ENCODE data around the gene WFIKKN1. TPM values are rescaled to one million over a fixed set of nuclear protein-coding genes. Genes with fewer than 3 reads are reported as not detected.

WFIKKN1 gene
- total and polyA plus RNA-seq, 11 donors, result 0.15 to 1.1 (median 0.29) TPM

DNA sequence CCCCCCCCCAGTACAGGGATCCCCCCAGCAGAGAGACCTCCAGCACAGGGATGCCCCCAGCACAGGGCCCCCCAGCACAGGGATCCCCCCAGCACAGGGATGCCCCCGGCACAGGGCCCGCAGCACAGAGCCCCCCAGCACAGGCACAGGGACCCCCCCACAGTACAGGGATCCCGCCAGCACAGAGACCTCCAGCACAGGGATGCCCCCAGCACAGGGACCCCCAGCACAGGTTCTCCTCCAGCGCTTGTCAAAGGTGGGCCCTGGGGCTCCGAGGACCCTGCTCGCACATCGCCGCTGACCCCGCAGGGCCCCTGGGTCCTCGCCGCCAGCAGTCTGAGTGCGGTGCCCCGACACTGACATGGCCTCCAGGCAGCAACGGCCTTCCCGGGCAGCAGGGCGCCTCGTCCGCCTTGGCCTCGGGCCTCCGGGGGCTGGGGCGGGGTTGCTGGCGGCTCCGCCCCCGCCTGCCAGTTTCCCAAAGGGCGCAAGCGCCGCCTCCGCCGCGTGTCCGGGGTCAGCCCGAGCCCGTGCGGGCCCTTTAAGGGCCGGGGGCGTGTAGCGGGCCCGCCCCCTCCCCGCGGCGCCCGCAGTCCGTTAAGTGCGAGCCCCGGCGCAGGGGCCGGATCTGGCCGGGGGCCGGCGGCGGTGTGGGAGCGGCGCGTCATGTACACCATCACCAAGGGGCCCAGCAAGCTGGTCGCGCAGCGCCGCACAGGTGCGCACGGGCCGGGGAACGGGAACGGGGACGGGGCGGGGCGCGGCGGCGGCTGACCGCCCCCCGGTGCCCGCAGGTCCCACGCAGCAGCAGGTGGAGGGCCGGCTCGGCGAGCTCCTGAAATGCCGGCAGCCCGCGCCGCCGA lies 10.8 kb downstream of the WFIKKN1 start, which contains the start of gene MCRIP2:
Gene MCRIP2 (plus strand): TSS at position 503 of the 863 bp plus-strand sequence. CDS start 164 bp downstream, at position 667.
- Histone ChIP-seq H3K9me3 (no peaks in the 10 kb centered on the region), H3K4me1 (peaks cover 0 to 63% (median 27%) of the 10 kb centered on the region in 12 donors), H3K36me3 (peaks cover 0 to 3% (median 0%) of the 10 kb centered on the region in 9 donors), H3K27me3 (no peaks in the 10 kb centered on the region), H3K27ac (peak within 1 kb of the TSS; percentile 84 to 99 (median 94)), H3K4me3 (peak within 1 kb of the TSS; percentile 59 to 94 (median 77))
- 1 to 40% (median 2%) methylated on average over 1 to 81 of the region's 81 CpGs for WGBS, 4 donors
- intact Hi-C loops (cut with DNase I), result loop anchor here in 3 of 10 donors (2.0 to 10.0 kb wide), 2 partner anchors 53 to 57 kb away; no protein-coding TSS in a partner anchor
- DNase-seq (peak; percentile 89 to 96 (median 93)), ATAC-seq (peak; percentile 29 to 71 (median 68))
- TF ChIP-seq, protein P1, sequence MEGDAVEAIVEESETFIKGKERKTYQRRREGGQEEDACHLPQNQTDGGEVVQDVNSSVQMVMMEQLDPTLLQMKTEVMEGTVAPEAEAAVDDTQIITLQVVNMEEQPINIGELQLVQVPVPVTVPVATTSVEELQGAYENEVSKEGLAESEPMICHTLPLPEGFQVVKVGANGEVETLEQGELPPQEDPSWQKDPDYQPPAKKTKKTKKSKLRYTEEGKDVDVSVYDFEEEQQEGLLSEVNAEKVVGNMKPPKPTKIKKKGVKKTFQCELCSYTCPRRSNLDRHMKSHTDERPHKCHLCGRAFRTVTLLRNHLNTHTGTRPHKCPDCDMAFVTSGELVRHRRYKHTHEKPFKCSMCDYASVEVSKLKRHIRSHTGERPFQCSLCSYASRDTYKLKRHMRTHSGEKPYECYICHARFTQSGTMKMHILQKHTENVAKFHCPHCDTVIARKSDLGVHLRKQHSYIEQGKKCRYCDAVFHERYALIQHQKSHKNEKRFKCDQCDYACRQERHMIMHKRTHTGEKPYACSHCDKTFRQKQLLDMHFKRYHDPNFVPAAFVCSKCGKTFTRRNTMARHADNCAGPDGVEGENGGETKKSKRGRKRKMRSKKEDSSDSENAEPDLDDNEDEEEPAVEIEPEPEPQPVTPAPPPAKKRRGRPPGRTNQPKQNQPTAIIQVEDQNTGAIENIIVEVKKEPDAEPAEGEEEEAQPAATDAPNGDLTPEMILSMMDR (IDR thresholded peaks at IDR 0.05), result no peak
- peak; percentile 65 to 90 for TF ChIP-seq POLR2A (IDR thresholded peaks at IDR 0.05)

DNA sequence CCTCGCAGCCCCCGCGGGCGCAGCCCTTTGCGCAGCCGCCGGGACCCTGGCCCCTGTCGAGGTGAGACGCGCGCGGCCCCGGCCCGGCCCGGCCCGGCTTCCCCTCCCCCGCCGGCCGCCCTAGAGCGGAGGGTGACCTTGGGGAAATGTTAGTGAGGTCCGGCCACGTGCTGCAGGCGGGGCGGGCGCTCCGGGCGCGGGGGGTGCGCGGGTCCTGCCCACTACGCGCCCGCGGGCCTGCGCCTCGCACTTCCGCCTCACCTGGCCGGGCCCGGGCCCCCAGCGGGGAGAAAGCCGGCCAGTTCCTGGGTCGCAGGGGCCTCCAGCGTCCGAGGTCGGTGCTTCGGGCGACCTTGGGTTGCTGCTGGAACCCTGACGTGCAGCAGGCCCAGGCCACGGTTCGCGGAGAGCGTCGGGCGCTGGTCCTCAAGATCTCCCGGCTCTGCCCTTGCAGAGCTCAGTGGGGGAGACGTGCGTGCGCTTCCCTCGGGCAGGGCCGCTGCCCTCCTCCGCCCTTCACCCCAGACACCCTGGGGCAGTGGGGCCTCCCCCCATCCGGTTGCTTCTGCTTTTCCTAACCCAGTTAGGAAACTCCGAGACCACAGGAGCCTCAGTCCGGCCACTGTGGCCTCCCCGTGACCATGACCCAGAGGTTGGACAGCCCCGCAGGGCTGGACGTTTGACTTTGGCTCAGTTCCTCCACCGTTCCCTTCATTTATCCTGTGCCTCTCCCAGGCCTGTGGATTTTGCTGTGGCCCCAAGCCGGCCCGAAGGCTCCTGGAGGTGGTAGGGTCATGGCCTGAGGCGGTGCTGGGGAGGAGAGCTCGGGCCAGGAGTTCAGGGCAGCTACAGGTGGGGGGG lies 11.6 kb downstream of the WFIKKN1 start:
- TF ChIP-seq, protein P1 (IDR thresholded peaks at IDR 0.05), result no peak
- no peak for TF ChIP-seq POLR2A (IDR thresholded peaks at IDR 0.05)
- Histone ChIP-seq H3K36me3 (peaks cover 0 to 3% (median 0%) of the 10 kb centered on the region in 9 donors), H3K4me3 (peak overlapping the region; percentile 59 to 94 (median 77)), H3K27me3 (no peaks in the 10 kb centered on the region), H3K9me3 (no peaks in the 10 kb centered on the region), H3K4me1 (peaks cover 0 to 68% (median 32%) of the 10 kb centered on the region in 12 donors), H3K27ac (peak overlapping the region; percentile 84 to 99 (median 94))
- 4 to 23% (median 7%) methylated on average over 16 to 72 of the region's 72 CpGs for WGBS, 4 donors
- peak in 4 of 5 donors; percentile 75 to 81 (median 78) for DNase-seq
- intact Hi-C loops (cut with DNase I), result loop anchor here in 3 of 10 donors (2.0 to 10.0 kb wide), 2 partner anchors 54 to 58 kb away; no protein-coding TSS in a partner anchor
- ATAC-seq, result peak in 3 of 4 donors; percentile 31 to 54 (median 40)

DNA sequence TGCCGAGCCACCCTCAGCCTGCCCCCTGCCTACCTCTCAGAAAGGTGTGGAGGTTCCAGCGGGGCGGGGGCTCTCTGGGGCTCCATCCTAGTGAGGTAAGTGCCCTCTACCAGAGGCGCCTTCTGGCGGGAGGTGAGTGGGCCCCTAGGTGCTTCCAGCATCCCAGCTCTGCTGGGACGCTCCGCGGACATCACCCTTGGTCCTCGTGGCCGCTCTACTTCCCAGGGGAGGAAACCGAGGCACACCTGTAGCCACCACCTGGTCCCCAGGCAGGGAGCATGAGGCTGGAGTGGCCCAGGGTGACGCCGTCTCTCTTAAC lies 12.2 kb downstream of the WFIKKN1 start:
- Histone ChIP-seq H3K27me3 (no peaks in the 10 kb centered on the region), H3K36me3 (peaks cover 0 to 3% (median 0%) of the 10 kb centered on the region in 9 donors), H3K27ac (peak overlapping the region; percentile 84 to 99 (median 94)), H3K9me3 (no peaks in the 10 kb centered on the region), H3K4me1 (peaks cover 0 to 68% (median 32%) of the 10 kb centered on the region in 12 donors), H3K4me3 (peak overlapping the region; percentile 59 to 94 (median 77))
- intact Hi-C loops (cut with DNase I), result loop anchor here in 3 of 10 donors (2.0 to 10.0 kb wide), 2 partner anchors 54 to 58 kb away; no protein-coding TSS in a partner anchor
- ATAC-seq, result no peak
- TF ChIP-seq POLR2A (IDR thresholded peaks at IDR 0.05), result no peak
- TF ChIP-seq, protein P1 (IDR thresholded peaks at IDR 0.05), result no peak
- DNase-seq, result no peak
- 54 to 74% (median 70%) methylated on average over 7 to 13 of the region's 13 CpGs for WGBS, 4 donors
